SJSA1 (cell line): ENCODE results near the gene MUC2. TPM values are rescaled to one million over a fixed set of nuclear protein-coding genes. Genes with fewer than 3 reads are reported as not detected.

Experiments
- DNase-seq, 2 experiments: peaks; one replicate each; pipeline ENCODE4 v3.0.0-alpha.2; 2015 to 2020; ENCODE audit warnings: low spot score in 2 of 2, low read depth in 1 of 2
- H3K27ac ChIP-seq: fragments of 250-450 bp; sonication (Bioruptor Pico); 2 replicates; pipeline ENCODE4 v1.5.1; 2020; ENCODE audit warnings: mild to moderate bottlenecking, moderate library complexity
- H3K27me3 ChIP-seq: fragments of 250-450 bp; sonication (Bioruptor Pico); replicated peaks from 2 replicates; pipeline ENCODE4 v1.5.1; 2020; ENCODE audit warnings: mild to moderate bottlenecking, moderate library complexity
- H3K36me3 ChIP-seq: fragments of 250-450 bp; sonication (Bioruptor Pico); 2 replicates; pipeline ENCODE4 v1.5.1; 2020; ENCODE audit warnings: mild to moderate bottlenecking
- H3K4me1 ChIP-seq: fragments of 250-450 bp; sonication (Bioruptor Pico); replicated peaks from 2 replicates; pipeline ENCODE4 v1.6.1; 2021; ENCODE audit warnings: mild to moderate bottlenecking
- H3K4me3 ChIP-seq: fragments of 250-450 bp; sonication (Bioruptor Pico); 2 replicates; pipeline ENCODE4 v1.5.1; 2020; ENCODE audit warnings: mild to moderate bottlenecking
- H3K9me3 ChIP-seq: fragments of 250-450 bp; sonication (Bioruptor Pico); replicated peaks from 2 replicates; pipeline ENCODE4 v1.5.1; 2020; ENCODE audit warnings: mild to moderate bottlenecking
- total RNA-seq: library from RNA; depleted of rRNA; stranded (reverse); fragments of >200 nt; shearing (Covaris generic); gene quantifications from 2 replicates; pipeline ENCODE4 v1.2.3, GENCODE V29; 2014

Gene MUC2
- total RNA-seq, 1 experiment from 2014 or later = not detected

DNA sequence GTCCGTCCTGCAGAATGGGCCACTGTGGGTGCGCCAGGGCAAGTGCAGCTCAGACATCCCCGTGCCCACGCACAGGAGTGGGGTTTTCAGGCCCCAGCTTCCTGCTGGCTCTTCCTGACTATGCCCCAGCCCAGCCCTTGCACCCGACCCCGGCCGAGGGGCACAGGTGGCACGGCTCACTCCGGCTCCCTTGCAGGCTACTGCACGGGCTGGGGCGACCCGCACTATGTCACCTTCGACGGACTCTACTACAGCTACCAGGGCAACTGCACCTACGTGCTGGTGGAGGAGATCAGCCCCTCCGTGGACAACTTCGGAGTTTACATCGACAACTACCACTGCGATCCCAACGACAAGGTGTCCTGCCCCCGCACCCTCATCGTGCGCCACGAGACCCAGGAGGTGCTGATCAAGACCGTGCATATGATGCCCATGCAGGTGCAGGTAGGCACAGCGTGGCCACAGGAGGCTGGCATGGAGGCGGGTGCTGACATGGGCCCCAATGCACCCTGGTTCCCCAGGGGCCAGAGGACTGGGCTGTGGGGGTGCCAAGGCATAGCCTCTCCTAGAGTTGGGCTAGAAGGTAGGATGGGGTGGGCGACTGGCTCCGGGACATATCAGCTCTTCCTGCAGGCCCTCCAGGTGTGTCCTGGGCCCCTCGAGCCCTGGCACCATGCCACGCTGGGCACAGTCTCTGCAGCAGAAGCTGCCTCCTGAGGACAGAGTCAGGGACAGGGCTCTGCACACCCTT lies 27.7 kb downstream of the MUC2 start:
- no peak overlapping the region for H3K4me3 ChIP-seq
- no peaks in the 10 kb centered on the region for H3K9me3 ChIP-seq
- H3K4me1 ChIP-seq = no peaks in the 10 kb centered on the region
- no peaks in the 10 kb centered on the region for H3K36me3 ChIP-seq
- no peak overlapping the region for H3K27ac ChIP-seq
- H3K27me3 ChIP-seq = no peaks in the 10 kb centered on the region
- no peak for DNase-seq

GRCh38 chr11:1102996-1103395 lies 28.3 kb downstream of the MUC2 start:
- Histone ChIP-seq H3K27ac (no peak overlapping the region), H3K9me3 (no peaks in the 10 kb centered on the region), H3K27me3 (no peaks in the 10 kb centered on the region), H3K36me3 (no peaks in the 10 kb centered on the region), H3K4me3 (no peak overlapping the region), H3K4me1 (no peaks in the 10 kb centered on the region)
- DNase-seq = no peak

GRCh38 chr11:1103401-1104360 lies 29.0 kb downstream of the MUC2 start:
- H3K36me3 ChIP-seq = no peaks in the 10 kb centered on the region

GRCh38 chr11:1104411-1105182 lies 29.9 kb downstream of the MUC2 start:
- H3K9me3 ChIP-seq = no peaks in the 10 kb centered on the region
- H3K27ac ChIP-seq = no peak overlapping the region
- no peaks in the 10 kb centered on the region for H3K27me3 ChIP-seq
- H3K4me1 ChIP-seq = no peaks in the 10 kb centered on the region
- DNase-seq = no peak
- H3K36me3 ChIP-seq = no peaks in the 10 kb centered on the region
- no peak overlapping the region for H3K4me3 ChIP-seq

More at GRCh38 chr11:1103401-1104360, 29.0 kb downstream of the MUC2 start:
- no peaks in the 10 kb centered on the region for H3K27me3 ChIP-seq
- H3K4me1 ChIP-seq = no peaks in the 10 kb centered on the region
- H3K27ac ChIP-seq = no peak overlapping the region
- H3K9me3 ChIP-seq = no peaks in the 10 kb centered on the region
- H3K4me3 ChIP-seq = no peak overlapping the region
- DNase-seq = no peak

- Histone ChIP-seq H3K27ac (no peak overlapping the region), H3K9me3 (no peaks in the 10 kb centered on the region), H3K4me1 (no peaks in the 10 kb centered on the region), H3K27me3 (no peaks in the 10 kb centered on the region), H3K4me3 (no peak overlapping the region), H3K36me3 (no peaks in the 10 kb centered on the region)
- no peak for DNase-seq
Measured at GRCh38 chr11:1105183-1105565, 30.5 kb downstream of the MUC2 start.

DNA sequence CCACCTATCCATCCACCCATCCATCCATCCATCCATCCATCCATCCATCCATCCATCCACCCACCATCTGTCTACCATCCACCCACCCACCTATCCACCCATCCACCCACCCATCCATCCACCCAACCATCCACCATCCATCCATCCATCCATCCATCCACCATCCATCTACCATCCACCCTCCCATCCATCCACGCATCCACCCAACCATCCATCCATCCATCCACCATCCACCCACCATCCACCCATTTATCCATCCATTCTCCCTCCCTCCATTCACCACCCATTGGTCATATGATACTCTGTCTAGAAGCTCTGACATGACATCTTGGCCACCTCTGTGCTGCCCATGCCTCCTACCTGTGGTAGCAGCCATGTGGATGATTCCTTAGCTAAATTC lies 31.7 kb downstream of the MUC2 start:
- H3K4me1 ChIP-seq = no peaks in the 10 kb centered on the region
- H3K27me3 ChIP-seq = no peaks in the 10 kb centered on the region
- no peak overlapping the region for H3K27ac ChIP-seq
- H3K9me3 ChIP-seq = no peaks in the 10 kb centered on the region
- DNase-seq = no peak
- no peaks in the 10 kb centered on the region for H3K36me3 ChIP-seq
- H3K4me3 ChIP-seq = no peak overlapping the region

GRCh38 chr11:1107316-1108245 lies 32.9 kb downstream of the MUC2 start:
- H3K9me3 ChIP-seq = no peaks in the 10 kb centered on the region
- no peak overlapping the region for H3K4me3 ChIP-seq
- DNase-seq = no peak
- H3K4me1 ChIP-seq = no peaks in the 10 kb centered on the region
- H3K27ac ChIP-seq = no peak overlapping the region
- H3K27me3 ChIP-seq = no peaks in the 10 kb centered on the region
- no peaks in the 10 kb centered on the region for H3K36me3 ChIP-seq

- DNase-seq = no peak
- no peaks in the 10 kb centered on the region for H3K36me3 ChIP-seq
- H3K4me1 ChIP-seq = no peaks in the 10 kb centered on the region
- no peaks in the 10 kb centered on the region for H3K27me3 ChIP-seq
- H3K4me3 ChIP-seq = no peak overlapping the region
- H3K27ac ChIP-seq = no peak overlapping the region
- no peaks in the 10 kb centered on the region for H3K9me3 ChIP-seq
Measured at GRCh38 chr11:1108246-1108900, 33.7 kb downstream of the MUC2 start.

DNA sequence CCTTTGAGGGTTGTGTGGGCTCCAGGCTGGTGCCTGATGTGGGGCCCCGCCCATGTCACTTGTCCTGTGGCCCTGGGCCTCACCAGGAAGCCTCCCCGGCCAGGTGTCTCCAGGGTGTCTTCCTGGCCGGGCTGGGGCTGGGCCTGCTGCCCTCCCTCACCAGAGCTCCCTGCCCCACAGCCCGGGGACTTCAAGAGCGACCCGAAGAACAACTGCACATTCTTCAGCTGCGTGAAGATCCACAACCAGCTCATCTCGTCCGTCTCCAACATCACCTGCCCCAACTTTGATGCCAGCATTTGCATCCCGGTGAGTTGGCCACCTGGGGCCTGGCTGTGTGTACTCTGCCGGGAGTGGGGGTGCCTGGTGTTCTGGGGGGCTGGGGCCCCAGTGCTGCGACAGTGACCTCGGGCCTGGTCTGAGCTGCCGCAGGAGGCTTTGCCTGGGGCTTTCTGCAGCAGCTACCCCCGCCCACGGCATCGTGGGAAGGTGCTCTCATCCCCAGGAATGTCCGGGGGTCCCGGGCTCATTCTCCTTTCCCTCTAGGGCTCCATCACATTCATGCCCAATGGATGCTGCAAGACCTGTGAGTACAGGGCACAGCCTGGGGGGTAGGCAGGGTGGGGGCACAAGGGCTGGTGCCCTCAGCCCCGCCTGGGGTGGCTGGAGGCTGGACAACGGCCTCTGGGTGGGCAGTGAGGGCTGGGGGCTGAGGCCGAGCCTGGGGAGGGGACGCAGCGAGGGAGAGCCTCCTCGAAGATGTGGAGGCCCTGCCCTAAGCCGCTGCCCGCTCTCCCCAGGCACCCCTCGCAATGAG lies 34.6 kb downstream of the MUC2 start:
- no peaks in the 10 kb centered on the region for H3K27me3 ChIP-seq
- no peaks in the 10 kb centered on the region for H3K4me1 ChIP-seq
- no peak for DNase-seq
- no peaks in the 10 kb centered on the region for H3K9me3 ChIP-seq
- H3K27ac ChIP-seq = no peak overlapping the region
- no peak overlapping the region for H3K4me3 ChIP-seq
- H3K36me3 ChIP-seq = no peaks in the 10 kb centered on the region

GRCh38 chr11:1109918-1110705 lies 35.4 kb downstream of the MUC2 start:
- no peak for DNase-seq
- Histone ChIP-seq H3K27ac (no peak overlapping the region), H3K4me3 (no peak overlapping the region), H3K4me1 (no peaks in the 10 kb centered on the region), H3K27me3 (no peaks in the 10 kb centered on the region), H3K36me3 (no peaks in the 10 kb centered on the region), H3K9me3 (no peaks in the 10 kb centered on the region)

GRCh38 chr11:1111545-1112212 lies 37.0 kb downstream of the MUC2 start:
- H3K4me1 ChIP-seq = no peaks in the 10 kb centered on the region
- H3K27me3 ChIP-seq = no peaks in the 10 kb centered on the region
- H3K36me3 ChIP-seq = no peaks in the 10 kb centered on the region
- no peak overlapping the region for H3K4me3 ChIP-seq
- no peak for DNase-seq
- H3K9me3 ChIP-seq = no peaks in the 10 kb centered on the region
- no peak overlapping the region for H3K27ac ChIP-seq
